ENCODE results near the gene SACS.
"Not testable (repeated sequence)": the region's sequence is repeated elsewhere in the genome, so short reads cannot be mapped to it uniquely, and the experiment has no call there.

SACS gene

DNA sequence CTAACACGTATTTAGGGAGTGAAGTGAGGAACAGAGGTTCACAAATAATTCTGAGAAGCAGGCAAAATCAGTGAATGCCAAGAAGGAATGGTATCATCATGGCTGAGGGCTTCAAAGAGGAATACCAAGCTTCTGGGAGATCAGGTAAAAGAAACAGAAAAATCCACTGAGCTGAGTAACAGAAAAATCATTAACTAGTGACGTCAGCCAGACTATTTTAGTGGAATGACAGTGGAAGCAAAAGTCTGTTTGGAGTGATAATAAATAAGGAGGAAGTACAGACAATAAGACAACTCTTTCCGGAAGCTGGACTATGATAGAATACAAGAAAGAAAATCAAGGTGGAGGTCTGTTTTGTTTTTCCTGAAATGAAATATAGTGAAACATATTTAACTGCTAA, 83.5 kb downstream of the SACS start:
- DNase-seq: no peak

DNA sequence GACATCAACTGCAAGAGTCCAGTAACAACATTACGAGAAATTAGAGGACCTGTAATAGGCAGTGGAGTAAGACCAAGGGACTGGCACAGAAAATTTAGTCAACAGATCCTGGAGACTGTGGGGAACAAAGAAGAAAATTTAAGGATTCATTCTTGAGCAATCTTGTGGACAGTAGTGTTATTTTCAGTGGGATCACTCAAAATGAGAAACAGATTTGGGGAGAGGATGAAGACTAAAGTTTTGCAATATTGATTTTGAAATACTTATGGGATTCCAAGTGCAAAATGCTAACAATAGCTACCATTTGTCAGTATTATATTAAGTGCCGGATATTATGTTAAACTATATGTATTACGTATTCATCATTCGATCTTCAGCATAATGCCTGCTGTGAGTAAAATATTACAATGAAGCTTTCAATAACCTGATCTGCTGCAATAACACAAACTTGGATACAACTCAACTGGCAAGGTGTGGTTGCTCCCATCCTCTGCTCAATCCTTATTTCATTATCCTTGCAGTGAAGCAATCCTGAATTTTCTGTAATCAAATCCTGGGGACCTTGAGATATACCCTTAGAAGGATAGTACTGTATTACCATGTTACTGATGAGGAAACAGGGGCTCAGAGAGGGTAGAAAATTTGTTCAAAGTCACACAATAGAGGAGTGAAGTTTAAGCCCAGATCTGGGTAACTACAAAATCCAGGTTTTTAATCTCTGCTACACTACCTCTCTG, 84.2 kb downstream of the SACS start:
- DNase-seq: no peak

DNA sequence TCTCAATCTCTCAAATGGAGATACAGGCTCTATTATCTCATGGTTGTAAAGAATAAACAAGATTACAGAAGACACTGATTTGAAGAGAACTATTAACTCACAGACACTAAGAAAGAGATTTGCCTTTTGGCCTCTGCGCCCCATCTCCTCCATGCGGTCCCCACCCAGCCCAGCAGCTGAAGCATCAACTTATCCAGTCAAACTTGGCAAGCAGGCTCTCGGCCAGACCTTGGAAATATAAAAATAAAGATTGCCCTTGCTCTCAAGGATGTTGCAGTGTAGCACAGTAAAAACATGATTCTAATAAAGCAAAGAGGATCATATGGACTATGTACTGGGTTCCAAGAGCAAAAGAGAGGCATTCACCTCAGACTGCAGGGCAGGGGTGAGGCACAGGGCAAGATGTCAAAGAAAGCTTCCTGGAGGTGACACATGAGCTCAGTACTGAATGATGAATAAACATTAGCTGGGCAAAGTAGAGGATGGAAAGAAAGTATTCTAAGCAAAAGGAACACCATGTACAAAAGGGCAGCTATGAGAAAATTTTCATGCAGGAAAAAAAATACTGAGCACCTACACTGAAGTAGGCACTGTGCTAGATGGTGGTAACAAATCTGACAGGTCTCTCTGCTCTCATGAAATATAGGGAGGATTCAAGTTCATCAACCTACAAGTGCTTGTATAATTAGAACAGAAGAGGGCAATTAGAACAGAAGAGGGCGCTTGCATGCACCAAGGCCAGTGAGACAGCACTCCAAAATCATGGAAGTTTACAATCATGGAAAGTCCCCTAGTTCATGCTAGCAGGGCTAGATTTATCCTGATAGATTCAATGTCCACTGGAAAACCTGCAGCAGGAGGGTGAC, 85.0 kb downstream of the SACS start:
- DNase-seq: no peak

DNA sequence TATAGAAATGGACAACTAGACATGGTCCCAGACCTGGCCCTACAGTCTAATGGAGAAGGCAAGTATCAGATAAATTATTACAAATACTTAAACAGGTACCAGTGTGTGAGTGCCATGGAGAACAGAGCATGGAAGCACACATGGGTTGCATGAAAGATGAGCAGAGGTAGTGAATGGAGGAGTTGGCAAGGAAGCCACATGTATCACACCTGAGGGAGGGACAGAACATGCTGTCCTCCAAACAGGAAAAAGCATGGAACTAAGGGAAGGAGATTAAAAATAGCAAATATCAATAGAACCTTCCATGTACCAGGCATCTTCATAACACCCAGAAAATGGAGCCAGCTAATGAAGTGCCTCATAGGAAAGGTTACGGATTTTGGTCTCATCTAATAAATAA, 85.9 kb downstream of the SACS start:
- DNase-seq: no peak

DNA sequence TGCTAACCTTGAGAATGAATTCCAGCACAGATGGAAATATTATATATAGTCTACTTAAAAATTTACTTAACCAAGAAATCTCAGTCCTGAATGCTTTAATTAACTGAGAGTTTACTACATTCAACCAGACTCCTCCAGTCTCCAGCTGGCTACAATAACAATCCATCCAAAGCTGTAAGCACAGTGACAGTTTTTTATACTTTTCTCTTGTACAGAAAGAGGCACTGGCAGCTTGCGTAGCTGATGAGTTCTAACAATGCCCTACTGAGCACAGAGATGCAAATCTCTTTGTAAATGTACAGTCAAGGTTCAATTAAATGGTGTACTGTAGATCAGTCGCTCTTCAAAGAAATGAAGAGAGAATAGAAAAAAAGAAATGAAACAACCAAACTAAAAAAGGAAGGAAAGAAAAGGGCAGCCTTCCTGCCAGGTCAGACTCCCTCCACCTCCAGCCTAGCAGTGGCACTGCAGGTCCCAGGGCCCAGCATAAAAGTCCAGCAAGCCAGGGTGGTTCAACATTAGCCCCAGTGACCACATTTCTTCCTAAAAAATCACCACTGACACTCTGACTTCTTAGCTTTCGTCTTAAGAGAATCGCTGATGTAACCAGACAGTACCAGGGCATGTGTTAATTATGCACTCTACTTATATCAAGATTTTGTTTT, 88.4 kb downstream of the SACS start:
- no peak for DNase-seq

DNA sequence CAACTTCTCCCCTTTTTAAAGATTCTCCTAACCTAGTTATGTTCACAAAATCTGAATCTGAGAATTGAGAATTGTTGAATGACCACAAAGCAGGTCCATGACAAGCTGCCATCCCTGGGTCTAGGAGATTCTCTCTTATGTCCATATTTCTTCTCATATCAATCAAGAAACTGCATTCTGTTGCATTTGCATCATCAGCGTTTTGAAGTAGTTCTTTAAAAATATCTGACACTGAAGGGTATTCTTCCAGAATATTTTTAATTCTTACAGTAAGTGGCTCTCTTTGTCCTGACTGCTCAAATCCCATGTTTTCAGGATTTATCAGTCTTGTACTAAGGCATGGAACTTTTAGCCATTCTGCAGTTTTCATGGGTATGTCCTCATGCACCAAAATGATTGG, 94.3 kb downstream of the SACS start:
- DNase-seq: no peak

DNA sequence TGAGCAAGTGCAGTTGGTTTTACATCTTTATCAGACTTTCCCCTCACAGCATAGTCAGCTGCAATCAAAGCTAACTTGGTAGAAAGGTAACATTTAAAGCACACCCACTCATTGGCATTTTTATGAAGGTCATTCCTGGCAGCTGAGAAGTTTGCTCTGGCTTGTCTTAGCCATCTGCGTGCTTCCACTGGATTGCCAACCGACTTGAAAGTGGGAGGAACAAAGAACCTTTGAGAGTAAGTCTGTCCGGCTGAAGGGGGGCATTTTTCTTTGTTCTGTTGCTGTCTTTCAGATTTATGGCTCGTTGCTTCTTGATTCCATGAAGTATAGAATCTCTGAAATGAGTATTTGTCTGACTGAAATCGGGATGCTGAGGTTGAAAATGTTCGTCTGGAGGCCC, 103.1 kb downstream of the SACS start:
- DNase-seq: no peak

DNA sequence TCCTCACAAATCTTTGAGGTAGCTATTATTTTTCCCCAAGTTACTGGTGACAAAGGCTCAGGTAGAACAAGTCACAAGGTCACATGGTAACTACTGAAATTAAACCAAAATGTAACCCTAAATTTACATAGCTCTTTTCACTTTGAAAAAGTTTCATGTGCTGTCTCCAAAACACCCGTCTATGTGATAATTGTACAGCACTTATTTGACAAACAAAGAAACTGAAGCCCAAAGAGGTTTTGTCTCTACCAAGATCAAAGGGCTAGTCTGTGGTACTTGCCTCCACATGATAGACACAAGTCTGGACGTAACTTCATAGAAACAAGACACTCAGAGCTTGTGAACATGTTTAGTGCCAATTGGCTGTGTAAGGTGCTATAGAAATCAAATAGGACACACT, 108.3 kb downstream of the SACS start:
- no peak for DNase-seq

DNA sequence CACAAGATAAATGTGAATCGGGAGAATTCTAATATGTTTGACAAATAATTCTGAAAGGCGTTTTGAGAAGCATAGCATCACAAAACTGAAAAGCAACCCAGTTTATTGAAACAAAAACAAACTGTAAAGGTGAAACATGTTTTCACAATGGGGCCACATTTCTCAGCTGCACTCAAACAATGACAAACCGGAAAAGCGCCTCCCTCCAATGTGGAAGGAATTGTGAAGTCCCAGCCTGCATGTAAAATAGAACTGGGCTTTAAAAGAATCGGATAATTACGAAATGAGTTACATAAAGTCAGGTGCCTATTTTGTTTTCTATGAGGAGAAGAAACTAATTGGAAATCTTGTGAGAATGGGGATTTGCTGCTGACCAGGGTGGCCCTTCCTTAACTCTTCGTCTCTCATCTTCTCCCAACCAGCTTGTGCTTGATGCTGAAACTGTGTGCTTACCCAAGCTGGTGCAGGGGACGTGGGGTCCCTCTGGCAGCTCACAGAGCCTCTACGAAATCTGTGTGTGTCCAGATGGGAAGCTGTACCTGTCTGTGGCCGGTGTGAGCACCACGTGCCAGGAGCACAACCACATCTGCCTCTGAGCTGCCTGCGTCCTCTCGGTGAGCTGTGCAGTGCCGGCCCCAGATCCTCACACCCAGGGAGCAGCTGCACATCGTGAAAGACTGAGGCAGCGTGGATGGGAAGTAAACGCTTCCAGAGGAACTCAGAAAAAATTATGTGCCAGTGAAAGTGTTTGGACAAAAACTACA, 109.4 kb downstream of the SACS start:
- DNase-seq: no peak

DNA sequence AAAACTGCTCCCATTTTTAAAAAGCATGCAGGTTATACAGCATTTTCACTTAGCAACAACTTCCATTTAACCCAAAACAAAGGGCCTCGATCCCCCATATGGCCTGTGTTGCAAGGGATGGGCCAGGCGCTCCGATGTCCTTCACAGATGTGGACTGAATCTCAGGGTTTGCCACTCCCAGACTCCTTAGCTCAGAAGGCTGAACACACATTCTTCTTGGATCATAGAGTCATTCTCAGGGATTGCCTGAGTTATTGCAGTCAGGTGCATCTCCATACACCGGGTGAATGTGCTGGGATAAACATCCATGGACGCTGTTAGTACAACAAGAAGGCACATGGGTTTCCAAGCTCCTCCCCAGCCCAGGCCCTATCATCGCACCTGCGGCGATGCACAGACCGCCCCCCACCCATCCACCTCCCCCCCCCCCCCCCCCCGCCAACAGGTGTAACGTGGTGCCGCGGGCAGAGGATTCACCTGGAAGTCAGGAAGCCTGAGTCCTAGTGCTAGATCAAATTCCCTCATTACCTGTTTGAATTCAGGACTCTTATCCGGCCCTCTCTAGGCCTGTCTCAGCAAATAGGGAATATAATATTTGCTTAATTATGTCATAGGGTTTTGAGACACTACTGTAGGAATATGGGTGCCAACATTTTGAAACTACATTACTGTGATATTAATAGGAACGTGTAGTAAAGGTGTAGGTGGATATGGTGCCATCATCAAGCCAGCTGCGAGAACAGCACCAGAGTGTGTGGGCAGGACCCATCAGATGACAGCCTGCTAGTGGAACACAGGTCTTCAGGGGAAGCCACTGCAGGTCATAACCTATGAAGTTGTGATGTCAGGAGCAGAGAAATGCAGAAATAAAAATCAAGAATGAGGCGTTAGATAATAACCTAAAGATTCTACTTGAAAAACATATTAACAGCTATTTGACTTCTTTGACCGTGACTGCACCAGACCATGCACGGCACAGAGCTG, 110.9 kb downstream of the SACS start:
- DNase-seq: no peak

DNA sequence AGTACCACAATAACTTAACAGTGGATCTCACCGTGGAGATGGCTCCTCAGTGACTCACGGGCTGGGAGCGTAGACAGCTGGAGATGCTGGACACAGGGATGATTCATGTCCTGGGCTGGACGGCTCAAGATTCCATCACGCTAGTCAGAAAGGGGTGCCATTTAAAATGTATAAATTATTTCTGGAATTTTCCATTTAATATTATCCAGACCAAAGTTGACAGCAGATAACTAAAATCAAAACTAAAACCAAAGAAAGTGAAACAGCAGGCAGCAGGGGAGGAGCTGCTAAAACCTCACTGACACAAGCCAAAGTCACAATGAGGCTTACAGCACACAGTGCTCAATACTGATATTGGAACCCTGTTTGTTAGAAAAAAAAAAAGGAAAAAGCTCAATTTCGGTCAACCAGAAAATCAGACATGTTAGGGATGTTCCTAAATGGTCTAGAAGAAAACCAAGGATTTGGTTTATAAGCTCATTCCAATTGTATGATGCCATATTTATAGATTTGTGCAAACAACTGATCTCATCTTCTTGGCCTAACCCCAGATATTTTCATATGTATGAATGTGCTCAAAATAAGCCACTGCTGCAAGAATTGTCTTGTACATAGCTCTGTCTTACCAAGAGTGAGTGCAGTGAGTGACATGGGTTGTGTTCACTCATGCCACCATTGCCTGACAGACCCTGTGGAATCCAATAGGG, 111.8 kb downstream of the SACS start:
- no peak for DNase-seq

DNA sequence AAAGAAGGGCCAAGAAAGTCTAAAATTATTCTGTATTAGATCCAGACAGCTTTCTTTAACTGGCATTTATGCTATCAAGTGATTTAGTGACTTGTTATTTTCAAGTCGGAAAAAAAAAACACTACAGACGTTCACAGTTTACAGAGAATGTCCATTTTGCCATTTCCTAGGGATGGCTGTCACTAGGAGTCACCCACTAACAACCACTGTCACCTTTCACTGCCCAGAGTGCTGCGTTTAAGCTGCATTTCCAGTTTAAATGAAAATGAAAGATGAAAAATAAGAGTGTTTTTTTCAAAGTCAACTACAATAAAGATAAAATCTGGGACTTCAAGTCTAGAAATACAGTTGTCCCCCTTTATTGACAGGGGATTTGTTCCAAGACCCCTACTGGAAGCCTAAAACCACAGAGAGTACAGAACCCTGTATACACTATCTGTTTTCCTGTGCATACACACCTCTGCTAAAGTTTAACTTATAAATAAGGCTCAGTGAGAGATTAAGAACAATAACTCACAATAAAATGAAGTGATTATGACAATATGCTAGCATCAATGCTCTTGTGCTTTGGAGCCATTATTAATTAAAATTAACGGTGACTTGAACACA, 112.5 kb downstream of the SACS start:
- no peak for DNase-seq

DNA sequence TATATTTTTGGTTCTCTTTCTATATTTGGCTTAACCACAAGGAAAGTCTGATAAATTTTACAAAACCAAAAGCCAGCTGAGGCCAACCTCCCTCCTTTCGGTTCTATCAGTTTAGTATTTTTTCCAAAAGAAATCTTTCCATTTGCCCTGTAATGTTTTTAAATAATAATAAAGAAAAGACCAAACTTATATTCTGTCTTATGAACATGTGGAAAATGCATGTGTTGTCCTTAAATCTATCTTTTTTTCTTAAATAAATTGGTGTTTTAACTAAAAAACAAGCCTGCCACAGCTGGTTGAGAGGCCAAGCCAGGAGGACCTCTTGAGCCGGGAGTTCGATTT, 113.6 kb downstream of the SACS start:
- no peak for DNase-seq

DNA sequence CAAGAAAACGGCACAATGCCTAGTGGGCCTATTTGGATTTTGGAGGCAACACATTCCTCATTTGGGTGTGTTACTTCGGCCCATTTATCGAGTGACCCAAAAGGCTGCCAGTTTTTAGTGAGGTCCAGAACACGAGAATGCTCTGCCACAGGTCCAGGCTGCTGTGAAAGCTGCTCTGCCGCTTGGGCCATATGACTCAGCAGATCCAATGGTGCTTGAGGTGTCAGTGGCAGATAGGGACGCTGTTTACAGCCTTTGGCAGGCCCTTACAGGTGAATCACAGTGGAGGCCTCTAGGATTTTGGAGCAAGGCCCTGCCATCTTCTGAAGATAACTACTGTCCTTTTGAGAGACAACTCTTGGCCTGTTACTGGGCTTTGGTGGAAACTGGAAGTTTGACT, 118.7 kb downstream of the SACS start:
- not testable (repeated sequence) for DNase-seq

DNA sequence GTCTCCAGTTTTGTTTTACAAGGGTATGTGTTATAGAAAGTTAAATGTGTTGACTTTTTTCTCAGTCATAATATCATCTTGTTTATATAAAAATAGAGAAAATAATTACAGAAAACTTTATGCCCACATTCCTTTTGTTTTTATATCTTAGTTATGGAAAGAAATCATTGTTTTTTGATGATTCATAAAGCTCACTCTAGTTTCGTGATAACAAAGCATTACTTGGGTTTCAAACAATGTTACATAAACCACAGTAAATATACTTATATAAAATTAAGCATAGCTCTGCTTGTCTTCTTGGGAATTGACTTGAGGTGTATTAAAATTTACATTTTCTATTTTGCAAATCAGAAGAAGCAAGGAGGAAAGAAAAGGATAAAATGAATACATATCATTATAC, 140.9 kb downstream of the SACS start:
- no peak for DNase-seq

DNA sequence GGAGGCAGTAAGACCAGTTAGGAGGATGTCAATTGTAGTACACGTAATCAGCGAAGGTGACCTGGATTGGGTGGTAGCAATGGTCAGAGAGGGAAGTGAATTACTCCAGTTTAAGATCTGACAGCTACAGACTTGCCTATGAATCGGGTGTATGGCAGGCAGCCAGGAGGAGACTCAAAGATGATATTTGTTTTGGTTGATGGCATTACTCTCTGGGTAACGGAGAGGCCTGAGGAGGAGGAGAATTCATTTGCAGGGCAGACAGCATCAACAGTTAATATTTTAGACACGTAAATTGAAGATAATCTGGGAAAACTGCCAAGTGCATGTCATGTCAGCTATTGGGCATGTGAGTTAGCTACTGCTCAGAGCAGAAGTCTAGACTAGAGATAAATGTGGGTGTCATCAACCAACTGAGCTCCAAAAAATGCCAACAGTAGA, 143.6 kb downstream of the SACS start:
- DNase-seq: no peak

DNA sequence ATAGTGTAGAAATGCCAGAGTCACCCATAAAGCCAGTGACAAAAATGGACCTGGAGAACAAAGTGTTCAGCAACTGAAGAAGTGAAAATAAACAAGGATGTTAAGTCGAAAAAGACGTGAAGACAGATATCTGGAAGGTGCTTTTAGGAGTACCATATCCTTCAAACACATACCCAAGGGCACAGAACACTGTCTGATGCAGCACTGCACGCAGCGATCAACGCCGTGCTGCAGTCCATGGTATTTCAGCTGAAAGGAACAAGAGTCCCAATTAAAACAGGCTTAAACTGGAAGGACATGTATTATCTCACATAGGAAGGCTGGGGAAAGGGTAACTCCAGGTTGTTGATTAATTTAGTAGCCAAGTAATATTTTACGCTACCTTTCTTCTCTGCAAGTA, 144.5 kb downstream of the SACS start:
- no peak for DNase-seq

DNA sequence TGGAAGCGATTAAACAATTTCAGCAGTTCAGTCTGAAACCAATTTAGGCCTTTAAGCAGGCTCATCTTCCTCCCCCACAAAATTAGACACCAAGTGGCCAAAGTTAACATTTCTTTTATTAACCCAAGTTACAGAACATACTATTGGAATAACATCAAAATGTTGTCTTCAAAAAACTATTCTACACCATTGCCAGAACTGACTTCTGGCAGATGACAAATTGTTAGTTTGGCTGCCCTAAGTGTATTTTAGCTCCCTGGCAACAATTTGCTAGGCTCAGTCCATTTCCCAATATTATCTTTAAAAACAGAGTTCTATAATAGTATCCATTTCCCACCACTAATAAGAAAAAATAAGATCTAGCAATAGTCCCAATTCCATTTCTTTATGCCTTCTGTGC, 144.9 kb downstream of the SACS start:
- no peak for DNase-seq

DNA sequence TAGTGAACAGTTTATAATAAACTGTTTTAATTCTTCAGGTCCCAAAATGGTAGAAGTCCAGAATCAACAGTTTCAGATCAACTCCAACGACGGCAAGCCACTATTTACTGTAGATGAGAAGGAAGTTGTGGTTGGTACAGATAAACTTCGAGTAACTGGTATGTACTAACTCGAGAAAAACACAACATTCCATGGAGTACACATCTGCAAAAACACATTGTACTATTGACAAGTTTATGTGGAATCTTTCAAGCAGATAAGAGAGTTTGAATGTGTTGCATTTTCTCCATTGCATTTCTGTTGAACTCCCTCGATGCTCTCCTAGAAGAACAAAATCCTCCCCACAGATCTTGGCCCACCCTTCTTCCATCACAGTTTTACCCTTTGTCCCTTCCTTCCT, 154.2 kb downstream of the SACS start:
- DNase-seq: no peak

Data from stimulated activated CD4-positive, alpha-beta T cell treated with anti-CD3 and anti-CD28 coated beads, Interleukin-2, amount 100 ng/mL, for 48 hours (primary cell).